GM23338 (cell line): Measurements from ENCODE around the gene CLCN2.

Experiments
- CREB1 ChIP-seq: fragments of 250-450 bp; sonication (Bioruptor Pico); IDR thresholded peaks from 2 replicates; pipeline ENCODE4 v1.5.0; 2020; ENCODE audit warnings: low read depth, mild to moderate bottlenecking, moderate library complexity
- CTCF ChIP-seq, 2 experiments: fragments of 200-600 bp in 1 of 2; sonication (generic) in 1 of 2; conservative IDR thresholded peaks; 2 replicates each; pipeline versions ENCODE4 v1.5.1 to v1.6.1; 2016 to 2017; ENCODE audit warnings: antibody characterized with exemption in 2 of 2, low read depth in 2 of 2, mild to moderate bottlenecking in 2 of 2, moderate library complexity in 1 of 2
- ETS1 ChIP-seq: IDR thresholded peaks from 2 replicates; pipeline ENCODE4 v1.6.1; 2016; ENCODE audit warnings: antibody characterized with exemption
- EZH2 ChIP-seq: fragments of 200-600 bp; sonication (generic); IDR thresholded peaks from one replicate; pipeline ENCODE4 v1.8.0; 2017; ENCODE audit warnings: antibody characterized with exemption, mild to moderate bottlenecking, low read depth; ENCODE audit not compliant: unreplicated experiment
- EZH2phosphoT487 ChIP-seq: fragments of 200-600 bp; sonication (generic); IDR thresholded peaks from one replicate; pipeline ENCODE4 v1.8.1; 2018; ENCODE audit warnings: antibody characterized with exemption; ENCODE audit not compliant: unreplicated experiment
- JUNB ChIP-seq: IDR thresholded peaks from one replicate; pipeline ENCODE4 v1.6.1; 2016; ENCODE audit warnings: antibody characterized with exemption; ENCODE audit not compliant: unreplicated experiment
- POLR2AphosphoS5 ChIP-seq: IDR thresholded peaks from 2 replicates; pipeline ENCODE4 v1.6.1; 2016; ENCODE audit warnings: antibody characterized with exemption, low read depth
- REST ChIP-seq: IDR thresholded peaks from one replicate; pipeline ENCODE4 v1.6.1; 2018; ENCODE audit warnings: antibody characterized with exemption; ENCODE audit not compliant: unreplicated experiment
- ZNF331 ChIP-seq: fragments of 250-450 bp; sonication (Bioruptor Pico); IDR thresholded peaks from 2 replicates; pipeline ENCODE4 v1.5.0; 2020; ENCODE audit warnings: low read depth, mild to moderate bottlenecking, moderate library complexity
- ZNF462 ChIP-seq: fragments of 250-450 bp; sonication (Bioruptor Pico); IDR thresholded peaks from 2 replicates; pipeline ENCODE4 v1.5.0; 2020; ENCODE audit warnings: mild to moderate bottlenecking, moderate library complexity

- TF ChIP-seq CTCF (conservative IDR thresholded peaks at IDR 0.05; ENCODE audit: low read depth in 2 of 2) = no peak
- no peak for TF ChIP-seq EZH2
- TF ChIP-seq REST = no peak
- no peak for TF ChIP-seq ETS1
- TF ChIP-seq POLR2AphosphoS5 = no peak
- TF ChIP-seq EZH2phosphoT487 = no peak
- TF ChIP-seq CREB1 (CRISPR knock-in tag) = no peak
- no peak for TF ChIP-seq JUNB
- no peak for TF ChIP-seq ZNF331
- TF ChIP-seq ZNF462 (CRISPR knock-in tag) = no peak
These were observed 2.5 kb downstream of the CLCN2 start for GRCh38 chr3:184358921-184359350.
